GM23338 (cell line): ENCODE data around the gene MYO9B. TPM values are rescaled to one million over a fixed set of nuclear protein-coding genes. Genes with fewer than 3 reads are reported as not detected.

Source experiments
- CREB1 ChIP-seq: fragments of 250-450 bp; sonication (Bioruptor Pico); IDR thresholded peaks from 2 replicates; pipeline ENCODE4 v1.5.0; 2020; ENCODE audit warnings: low read depth, mild to moderate bottlenecking, moderate library complexity
- EZH2phosphoT487 ChIP-seq: fragments of 200-600 bp; sonication (generic); IDR thresholded peaks from one replicate; pipeline ENCODE4 v1.8.1; 2018; ENCODE audit warnings: antibody characterized with exemption; ENCODE audit not compliant: unreplicated experiment
- NANOG ChIP-seq: IDR thresholded peaks from 2 replicates; pipeline ENCODE4 v1.6.1; 2016; ENCODE audit warnings: antibody characterized with exemption, borderline replicate concordance
- POLR2AphosphoS5 ChIP-seq: IDR thresholded peaks from 2 replicates; pipeline ENCODE4 v1.6.1; 2016; ENCODE audit warnings: antibody characterized with exemption, low read depth
- STAT1 ChIP-seq: IDR thresholded peaks from one replicate; pipeline ENCODE4 v1.6.1; 2016; ENCODE audit warnings: antibody characterized with exemption; ENCODE audit not compliant: unreplicated experiment
- ZNF114 ChIP-seq: fragments of 250-450 bp; sonication (Bioruptor Pico); IDR thresholded peaks from 2 replicates; pipeline ENCODE4 v1.5.0; 2020; ENCODE audit warnings: mild to moderate bottlenecking, moderate library complexity
- polyA plus RNA-seq: library from polyadenylated mRNA; unstranded; fragments of >200 nt; fragmentation: Nextera tagmentation; extraction: Ambion mirVana; gene quantifications from 2 replicates; pipeline ENCODE4 v1.2.1, GENCODE V29; 2016
- total RNA-seq: library from RNA; depleted of rRNA; stranded (reverse); fragments of >200 nt; shearing (Covaris generic); gene quantifications from 2 replicates; pipeline ENCODE4 v1.2.3, GENCODE V29; 2014
- TF ChIP-seq, protein P1 (sequence below): fragments of 250-450 bp; sonication (Bioruptor Pico); IDR thresholded peaks from 2 replicates; pipeline ENCODE4 v1.5.0; 2020; ENCODE audit warnings: mild to moderate bottlenecking, moderate library complexity
- TF ChIP-seq, protein P2 (sequence below): IDR thresholded peaks from 2 replicates; pipeline ENCODE4 v1.6.1; 2016; ENCODE audit warnings: antibody characterized with exemption
- TF ChIP-seq, protein P3 (sequence below), 2 experiments: fragments of 200-600 bp in 1 of 2; sonication (generic) in 1 of 2; conservative IDR thresholded peaks; 2 replicates each; pipeline versions ENCODE4 v1.5.1 to v1.6.1; 2016 to 2017; ENCODE audit warnings: antibody characterized with exemption in 2 of 2, low read depth in 2 of 2, mild to moderate bottlenecking in 2 of 2, moderate library complexity in 1 of 2

The MYO9B gene
- total and polyA plus RNA-seq, 2 experiments from 2014 or later, result 28.7 to 61.3 TPM

DNA sequence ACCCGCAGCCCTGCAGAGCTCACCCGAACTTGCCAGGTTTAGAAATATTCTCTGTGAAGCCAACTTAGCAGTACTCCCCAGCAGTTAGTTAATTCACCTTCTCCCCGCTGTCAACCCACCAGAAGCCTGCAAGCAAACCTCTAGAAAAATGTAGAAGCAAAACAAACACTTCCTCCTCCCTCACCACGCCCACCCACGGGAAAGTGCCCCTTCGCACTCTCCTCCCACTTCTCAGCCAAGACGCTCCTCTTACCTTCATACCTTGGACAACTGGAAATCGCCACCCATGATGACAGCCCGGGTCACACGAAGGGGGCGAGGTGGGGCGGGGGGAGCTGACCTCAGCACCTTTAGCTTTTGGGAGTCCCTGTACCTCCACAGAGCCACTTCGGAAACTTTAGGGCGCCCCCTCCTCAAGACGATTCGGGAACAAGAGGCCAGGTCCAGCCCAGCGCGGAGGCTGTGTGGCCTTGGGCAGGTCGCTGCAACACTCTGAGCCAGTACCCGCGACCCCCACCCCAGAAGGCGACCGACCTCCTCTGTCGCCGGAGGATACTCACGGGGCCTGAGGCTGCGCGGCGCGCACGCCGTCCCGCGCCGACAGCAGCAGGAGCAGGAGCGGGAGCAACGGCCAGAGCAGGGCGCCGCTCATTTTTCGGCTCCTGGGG lies 49.5 kb upstream of the MYO9B start (continued):
- TF ChIP-seq, protein P1, sequence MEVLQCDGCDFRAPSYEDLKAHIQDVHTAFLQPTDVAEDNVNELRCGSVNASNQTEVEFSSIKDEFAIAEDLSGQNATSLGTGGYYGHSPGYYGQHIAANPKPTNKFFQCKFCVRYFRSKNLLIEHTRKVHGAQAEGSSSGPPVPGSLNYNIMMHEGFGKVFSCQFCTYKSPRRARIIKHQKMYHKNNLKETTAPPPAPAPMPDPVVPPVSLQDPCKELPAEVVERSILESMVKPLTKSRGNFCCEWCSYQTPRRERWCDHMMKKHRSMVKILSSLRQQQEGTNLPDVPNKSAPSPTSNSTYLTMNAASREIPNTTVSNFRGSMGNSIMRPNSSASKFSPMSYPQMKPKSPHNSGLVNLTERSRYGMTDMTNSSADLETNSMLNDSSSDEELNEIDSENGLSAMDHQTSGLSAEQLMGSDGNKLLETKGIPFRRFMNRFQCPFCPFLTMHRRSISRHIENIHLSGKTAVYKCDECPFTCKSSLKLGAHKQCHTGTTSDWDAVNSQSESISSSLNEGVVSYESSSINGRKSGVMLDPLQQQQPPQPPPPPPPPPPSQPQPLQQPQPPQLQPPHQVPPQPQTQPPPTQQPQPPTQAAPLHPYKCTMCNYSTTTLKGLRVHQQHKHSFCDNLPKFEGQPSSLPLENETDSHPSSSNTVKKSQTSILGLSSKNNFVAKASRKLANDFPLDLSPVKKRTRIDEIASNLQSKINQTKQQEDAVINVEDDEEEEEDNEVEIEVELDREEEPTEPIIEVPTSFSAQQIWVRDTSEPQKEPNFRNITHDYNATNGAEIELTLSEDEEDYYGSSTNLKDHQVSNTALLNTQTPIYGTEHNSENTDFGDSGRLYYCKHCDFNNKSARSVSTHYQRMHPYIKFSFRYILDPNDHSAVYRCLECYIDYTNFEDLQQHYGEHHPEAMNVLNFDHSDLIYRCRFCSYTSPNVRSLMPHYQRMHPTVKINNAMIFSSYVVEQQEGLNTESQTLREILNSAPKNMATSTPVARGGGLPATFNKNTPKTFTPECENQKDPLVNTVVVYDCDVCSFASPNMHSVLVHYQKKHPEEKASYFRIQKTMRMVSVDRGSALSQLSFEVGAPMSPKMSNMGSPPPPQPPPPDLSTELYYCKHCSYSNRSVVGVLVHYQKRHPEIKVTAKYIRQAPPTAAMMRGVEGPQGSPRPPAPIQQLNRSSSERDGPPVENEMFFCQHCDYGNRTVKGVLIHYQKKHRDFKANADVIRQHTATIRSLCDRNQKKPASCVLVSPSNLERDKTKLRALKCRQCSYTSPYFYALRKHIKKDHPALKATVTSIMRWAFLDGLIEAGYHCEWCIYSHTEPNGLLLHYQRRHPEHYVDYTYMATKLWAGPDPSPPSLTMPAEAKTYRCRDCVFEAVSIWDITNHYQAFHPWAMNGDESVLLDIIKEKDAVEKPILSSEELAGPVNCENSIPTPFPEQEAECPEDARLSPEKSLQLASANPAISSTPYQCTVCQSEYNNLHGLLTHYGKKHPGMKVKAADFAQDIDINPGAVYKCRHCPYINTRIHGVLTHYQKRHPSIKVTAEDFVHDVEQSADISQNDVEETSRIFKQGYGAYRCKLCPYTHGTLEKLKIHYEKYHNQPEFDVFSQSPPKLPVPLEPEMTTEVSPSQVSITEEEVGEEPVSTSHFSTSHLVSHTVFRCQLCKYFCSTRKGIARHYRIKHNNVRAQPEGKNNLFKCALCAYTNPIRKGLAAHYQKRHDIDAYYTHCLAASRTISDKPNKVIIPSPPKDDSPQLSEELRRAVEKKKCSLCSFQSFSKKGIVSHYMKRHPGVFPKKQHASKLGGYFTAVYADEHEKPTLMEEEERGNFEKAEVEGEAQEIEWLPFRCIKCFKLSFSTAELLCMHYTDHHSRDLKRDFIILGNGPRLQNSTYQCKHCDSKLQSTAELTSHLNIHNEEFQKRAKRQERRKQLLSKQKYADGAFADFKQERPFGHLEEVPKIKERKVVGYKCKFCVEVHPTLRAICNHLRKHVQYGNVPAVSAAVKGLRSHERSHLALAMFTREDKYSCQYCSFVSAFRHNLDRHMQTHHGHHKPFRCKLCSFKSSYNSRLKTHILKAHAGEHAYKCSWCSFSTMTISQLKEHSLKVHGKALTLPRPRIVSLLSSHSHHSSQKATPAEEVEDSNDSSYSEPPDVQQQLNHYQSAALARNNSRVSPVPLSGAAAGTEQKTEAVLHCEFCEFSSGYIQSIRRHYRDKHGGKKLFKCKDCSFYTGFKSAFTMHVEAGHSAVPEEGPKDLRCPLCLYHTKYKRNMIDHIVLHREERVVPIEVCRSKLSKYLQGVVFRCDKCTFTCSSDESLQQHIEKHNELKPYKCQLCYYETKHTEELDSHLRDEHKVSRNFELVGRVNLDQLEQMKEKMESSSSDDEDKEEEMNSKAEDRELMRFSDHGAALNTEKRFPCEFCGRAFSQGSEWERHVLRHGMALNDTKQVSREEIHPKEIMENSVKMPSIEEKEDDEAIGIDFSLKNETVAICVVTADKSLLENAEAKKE (CRISPR knock-in tag), result no peak
- TF ChIP-seq STAT1, result no peak
- no peak for TF ChIP-seq POLR2AphosphoS5
- TF ChIP-seq CREB1, result no peak
- TF ChIP-seq, protein P2, sequence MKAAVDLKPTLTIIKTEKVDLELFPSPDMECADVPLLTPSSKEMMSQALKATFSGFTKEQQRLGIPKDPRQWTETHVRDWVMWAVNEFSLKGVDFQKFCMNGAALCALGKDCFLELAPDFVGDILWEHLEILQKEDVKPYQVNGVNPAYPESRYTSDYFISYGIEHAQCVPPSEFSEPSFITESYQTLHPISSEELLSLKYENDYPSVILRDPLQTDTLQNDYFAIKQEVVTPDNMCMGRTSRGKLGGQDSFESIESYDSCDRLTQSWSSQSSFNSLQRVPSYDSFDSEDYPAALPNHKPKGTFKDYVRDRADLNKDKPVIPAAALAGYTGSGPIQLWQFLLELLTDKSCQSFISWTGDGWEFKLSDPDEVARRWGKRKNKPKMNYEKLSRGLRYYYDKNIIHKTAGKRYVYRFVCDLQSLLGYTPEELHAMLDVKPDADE, result no peak
- TF ChIP-seq, protein P3, sequence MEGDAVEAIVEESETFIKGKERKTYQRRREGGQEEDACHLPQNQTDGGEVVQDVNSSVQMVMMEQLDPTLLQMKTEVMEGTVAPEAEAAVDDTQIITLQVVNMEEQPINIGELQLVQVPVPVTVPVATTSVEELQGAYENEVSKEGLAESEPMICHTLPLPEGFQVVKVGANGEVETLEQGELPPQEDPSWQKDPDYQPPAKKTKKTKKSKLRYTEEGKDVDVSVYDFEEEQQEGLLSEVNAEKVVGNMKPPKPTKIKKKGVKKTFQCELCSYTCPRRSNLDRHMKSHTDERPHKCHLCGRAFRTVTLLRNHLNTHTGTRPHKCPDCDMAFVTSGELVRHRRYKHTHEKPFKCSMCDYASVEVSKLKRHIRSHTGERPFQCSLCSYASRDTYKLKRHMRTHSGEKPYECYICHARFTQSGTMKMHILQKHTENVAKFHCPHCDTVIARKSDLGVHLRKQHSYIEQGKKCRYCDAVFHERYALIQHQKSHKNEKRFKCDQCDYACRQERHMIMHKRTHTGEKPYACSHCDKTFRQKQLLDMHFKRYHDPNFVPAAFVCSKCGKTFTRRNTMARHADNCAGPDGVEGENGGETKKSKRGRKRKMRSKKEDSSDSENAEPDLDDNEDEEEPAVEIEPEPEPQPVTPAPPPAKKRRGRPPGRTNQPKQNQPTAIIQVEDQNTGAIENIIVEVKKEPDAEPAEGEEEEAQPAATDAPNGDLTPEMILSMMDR (conservative IDR thresholded peaks at IDR 0.05; ENCODE audit: low read depth in 2 of 2), result no peak
- TF ChIP-seq EZH2phosphoT487, result no peak
- TF ChIP-seq NANOG, result no peak
- TF ChIP-seq ZNF114 (CRISPR knock-in tag), result no peak
